B cell (primary cell): Measurements from ENCODE around the gene LRRC8D.

Experiments
- CTCF ChIP-seq: fragments of 200-600 bp; IDR thresholded peaks from one replicate; pipeline ENCODE4 v1.8.0; 2022; ENCODE audit warnings: antibody characterized with exemption, mild to moderate bottlenecking
- EZH2 ChIP-seq: IDR thresholded peaks from 2 replicates; pipeline ENCODE4 v1.6.1; 2012; ENCODE audit warnings: borderline replicate concordance, low read depth, mild to moderate bottlenecking, moderate library complexity, low read length; ENCODE audit not compliant: insufficient read depth, poor library complexity, severe bottlenecking

GRCh38 chr1:89836252-89837035 is 15.6 kb downstream of the LRRC8D start:
- TF ChIP-seq CTCF: no peak
- no peak for TF ChIP-seq EZH2
